ENCODE measurements around the gene ALPK3. TPM values are rescaled to one million over a fixed set of nuclear protein-coding genes. Genes with fewer than 3 reads are reported as not detected.

Gene ALPK3
- polyA plus RNA-seq, 1 experiment: 0.06 TPM

DNA sequence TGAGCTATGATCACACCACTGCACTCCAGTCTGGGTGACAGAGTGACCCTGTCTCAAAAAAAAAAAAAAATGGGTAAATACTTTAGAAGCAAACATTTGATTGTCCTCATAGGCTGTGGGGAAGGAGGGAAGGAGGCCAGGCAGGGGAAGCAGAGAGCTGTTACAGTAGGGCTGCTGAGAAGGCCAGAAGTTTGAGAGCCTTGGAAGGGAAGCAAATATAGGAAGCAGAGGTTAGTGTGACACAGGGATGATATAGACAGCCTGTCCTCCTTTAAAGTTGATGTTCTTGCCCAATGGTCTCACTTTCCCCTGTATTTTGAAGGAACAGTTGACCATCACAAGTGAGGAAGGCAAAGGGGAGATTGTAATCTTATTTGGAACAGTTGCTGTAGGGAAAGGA, 5.3 kb upstream of the ALPK3 start:
- ChIA-PET CTCF (interaction anchor here (0.6 kb wide), 1 partner anchor 55 kb away, joined by 3 read pairs; no protein-coding TSS in a partner anchor), POLR2A (no interaction called here)
- Histone ChIP-seq H3K36me3 (ENCODE audit: control insufficient read depth, insufficient read depth, low read length) (no peaks in the 10 kb centered on the region), H3K4me3 (ENCODE audit: low read depth, low read length) (no peak overlapping the region), H3K27me3 (ENCODE audit: control insufficient read depth, insufficient read depth, low read length) (no peaks in the 10 kb centered on the region)
- TF ChIP-seq, protein P1, sequence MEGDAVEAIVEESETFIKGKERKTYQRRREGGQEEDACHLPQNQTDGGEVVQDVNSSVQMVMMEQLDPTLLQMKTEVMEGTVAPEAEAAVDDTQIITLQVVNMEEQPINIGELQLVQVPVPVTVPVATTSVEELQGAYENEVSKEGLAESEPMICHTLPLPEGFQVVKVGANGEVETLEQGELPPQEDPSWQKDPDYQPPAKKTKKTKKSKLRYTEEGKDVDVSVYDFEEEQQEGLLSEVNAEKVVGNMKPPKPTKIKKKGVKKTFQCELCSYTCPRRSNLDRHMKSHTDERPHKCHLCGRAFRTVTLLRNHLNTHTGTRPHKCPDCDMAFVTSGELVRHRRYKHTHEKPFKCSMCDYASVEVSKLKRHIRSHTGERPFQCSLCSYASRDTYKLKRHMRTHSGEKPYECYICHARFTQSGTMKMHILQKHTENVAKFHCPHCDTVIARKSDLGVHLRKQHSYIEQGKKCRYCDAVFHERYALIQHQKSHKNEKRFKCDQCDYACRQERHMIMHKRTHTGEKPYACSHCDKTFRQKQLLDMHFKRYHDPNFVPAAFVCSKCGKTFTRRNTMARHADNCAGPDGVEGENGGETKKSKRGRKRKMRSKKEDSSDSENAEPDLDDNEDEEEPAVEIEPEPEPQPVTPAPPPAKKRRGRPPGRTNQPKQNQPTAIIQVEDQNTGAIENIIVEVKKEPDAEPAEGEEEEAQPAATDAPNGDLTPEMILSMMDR (IDR thresholded peaks at IDR 0.05; ENCODE audit: insufficient read depth, low read depth, low read length): no peak
- DNase-seq (ENCODE audit: low read depth): no peak

DNA sequence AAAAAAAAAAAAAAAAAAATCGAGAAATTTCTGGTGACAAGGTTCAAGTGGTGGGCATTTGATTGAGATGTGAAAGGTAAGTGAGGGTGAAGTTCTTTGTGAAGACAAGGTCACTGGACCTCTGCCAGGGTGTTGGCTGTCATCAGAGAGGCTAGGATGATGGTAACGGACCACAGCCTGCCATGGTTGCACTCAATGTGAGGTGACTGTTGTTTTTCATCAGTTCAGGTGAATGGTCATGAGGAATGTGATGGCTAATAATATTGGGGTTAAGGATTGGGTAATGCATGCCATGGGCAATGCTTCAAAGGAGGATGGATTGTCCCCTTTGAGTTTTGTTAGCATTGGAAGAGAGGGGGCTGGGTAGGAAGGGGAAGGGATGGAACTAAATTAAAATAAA, 4.3 kb upstream of the ALPK3 start:
- ChIA-PET CTCF (interaction anchor here (1.4 kb wide), 1 partner anchor 32 kb away, joined by 3 read pairs; no protein-coding TSS in a partner anchor), POLR2A (no interaction called here)
- TF ChIP-seq, protein P1 (IDR thresholded peaks at IDR 0.05; ENCODE audit: insufficient read depth, low read depth, low read length): no peak
- Histone ChIP-seq H3K4me3 (ENCODE audit: low read depth, low read length) (no peak overlapping the region), H3K27me3 (ENCODE audit: control insufficient read depth, insufficient read depth, low read length) (no peaks in the 10 kb centered on the region), H3K36me3 (ENCODE audit: control insufficient read depth, insufficient read depth, low read length) (no peaks in the 10 kb centered on the region)
- no peak for DNase-seq (ENCODE audit: low read depth)

DNA sequence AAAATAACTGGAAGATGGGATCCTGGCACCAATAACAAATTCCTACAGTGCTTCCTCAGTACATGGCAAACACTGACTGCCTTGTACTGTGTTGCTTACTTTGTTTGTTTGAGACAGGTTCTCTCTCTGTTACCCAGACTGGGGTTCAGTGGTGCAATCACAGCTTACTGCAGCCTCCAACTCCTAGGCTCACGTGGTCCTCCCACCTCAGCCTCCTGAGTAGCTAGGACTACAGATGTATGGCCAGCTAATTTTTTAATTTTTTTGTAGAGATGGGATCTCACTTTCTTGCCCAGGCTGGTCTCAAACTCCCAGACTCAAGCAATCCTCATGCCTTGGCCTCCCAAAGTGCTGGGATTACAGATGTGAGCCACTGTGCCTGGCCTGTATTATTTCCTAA, 3.7 kb upstream of the ALPK3 start:
- no peak overlapping the region for H3K4me3 ChIP-seq (ENCODE audit: low read depth, low read length)
- CTCF ChIA-PET: interaction anchor here (1.0 to 1.4 kb wide), 3 partner anchors 32 to 116 kb away, joined by 3 read pairs; no protein-coding TSS in a partner anchor

DNA sequence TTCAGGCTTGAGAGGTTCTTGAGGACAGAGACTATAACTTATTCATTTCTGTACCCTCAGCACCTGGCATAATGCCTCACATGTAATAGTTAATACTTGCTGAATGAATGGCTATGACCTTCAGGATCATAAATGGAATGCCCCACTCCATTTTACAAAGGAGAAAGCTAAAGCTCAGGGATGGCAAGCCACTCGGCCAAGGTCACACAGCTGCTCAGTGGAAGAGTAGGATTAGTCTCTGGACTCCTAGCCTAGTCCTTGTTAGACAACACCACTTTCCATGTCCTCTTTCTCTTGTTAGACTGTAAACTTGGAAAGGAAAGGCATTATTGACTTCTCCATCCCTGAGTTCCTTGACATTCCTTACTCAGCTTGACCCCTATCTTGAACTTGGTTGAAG, 3.2 kb upstream of the ALPK3 start:
- Histone ChIP-seq H3K4me3 (ENCODE audit: low read depth, low read length) (no peak overlapping the region), H3K27me3 (ENCODE audit: control insufficient read depth, insufficient read depth, low read length) (no peaks in the 10 kb centered on the region; the same call in 1 of the 2 replicates), H3K36me3 (ENCODE audit: control insufficient read depth, insufficient read depth, low read length) (no peaks in the 10 kb centered on the region)
- no peak for DNase-seq (ENCODE audit: low read depth)
- ChIA-PET CTCF (interaction anchor here (1.0 to 1.4 kb wide), 3 partner anchors 31 to 115 kb away, joined by 3 read pairs; no protein-coding TSS in a partner anchor), POLR2A (no interaction called here)
- TF ChIP-seq, protein P1 (IDR thresholded peaks at IDR 0.05; ENCODE audit: insufficient read depth, low read depth, low read length): no peak

More for the DNA sequence above, 3.7 kb upstream of the ALPK3 start:
- Histone ChIP-seq H3K36me3 (ENCODE audit: control insufficient read depth, insufficient read depth, low read length) (no peaks in the 10 kb centered on the region), H3K27me3 (ENCODE audit: control insufficient read depth, insufficient read depth, low read length) (no peaks in the 10 kb centered on the region)
- DNase-seq (ENCODE audit: low read depth): no peak
- POLR2A ChIA-PET: no interaction called here
- TF ChIP-seq, protein P1 (IDR thresholded peaks at IDR 0.05; ENCODE audit: insufficient read depth, low read depth, low read length): no peak

DNA sequence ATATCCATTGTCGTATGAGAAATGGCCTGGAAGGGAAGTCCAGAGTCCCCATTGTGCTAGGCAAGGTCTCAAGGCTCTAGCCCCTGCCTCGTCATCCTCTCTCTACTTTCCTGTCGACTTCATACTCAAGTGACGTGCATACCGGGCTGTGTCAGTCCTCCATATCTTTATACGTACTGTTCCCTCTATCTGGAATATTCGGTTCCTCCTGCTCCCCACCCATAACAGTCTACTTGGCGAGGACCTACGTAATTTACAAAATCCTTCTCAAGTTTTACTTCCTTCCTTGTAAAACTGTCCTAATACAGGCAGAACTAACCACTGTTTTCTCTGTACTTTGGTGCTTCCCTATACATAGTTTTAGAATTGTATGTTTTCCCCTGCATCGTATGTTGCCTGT, 2.2 kb upstream of the ALPK3 start:
- Histone ChIP-seq H3K36me3 (ENCODE audit: control insufficient read depth, insufficient read depth, low read length) (no peaks in the 10 kb centered on the region), H3K27me3 (ENCODE audit: control insufficient read depth, insufficient read depth, low read length) (no peaks in the 10 kb centered on the region; the same call in 1 of the 2 replicates), H3K4me3 (ENCODE audit: low read depth, low read length) (no peak overlapping the region)
- DNase-seq (ENCODE audit: low read depth): no peak
- TF ChIP-seq, protein P1 (IDR thresholded peaks at IDR 0.05; ENCODE audit: insufficient read depth, low read depth, low read length): no peak
- ChIA-PET CTCF (no interaction called here), POLR2A (no interaction called here)
